Rectal smooth muscle tissue (tissue), 1 donor: Measurements from ENCODE around the gene ARRB2.

Experiments used
- H3K27ac ChIP-seq: one replicate; pipeline ENCODE4 v1.7.0; 2013; ENCODE audit warnings: low read depth, low read length, inconsistent platforms
- H3K27me3 ChIP-seq: one replicate; pipeline ENCODE4 v1.7.0; 2013; ENCODE audit warnings: low read length; ENCODE audit not compliant: control insufficient read depth, insufficient read depth
- H3K36me3 ChIP-seq: one replicate; pipeline ENCODE4 v1.7.0; 2013; ENCODE audit warnings: low read length; ENCODE audit not compliant: control insufficient read depth, insufficient read depth
- H3K4me1 ChIP-seq: one replicate; pipeline ENCODE4 v1.7.0; 2013; ENCODE audit warnings: low read length; ENCODE audit not compliant: control insufficient read depth, insufficient read depth
- H3K4me3 ChIP-seq: one replicate; pipeline ENCODE4 v1.7.0; 2013; ENCODE audit warnings: low read length
- H3K9ac ChIP-seq: one replicate; pipeline ENCODE4 v1.7.0; 2013; ENCODE audit warnings: low read length

Gene ARRB2

DNA sequence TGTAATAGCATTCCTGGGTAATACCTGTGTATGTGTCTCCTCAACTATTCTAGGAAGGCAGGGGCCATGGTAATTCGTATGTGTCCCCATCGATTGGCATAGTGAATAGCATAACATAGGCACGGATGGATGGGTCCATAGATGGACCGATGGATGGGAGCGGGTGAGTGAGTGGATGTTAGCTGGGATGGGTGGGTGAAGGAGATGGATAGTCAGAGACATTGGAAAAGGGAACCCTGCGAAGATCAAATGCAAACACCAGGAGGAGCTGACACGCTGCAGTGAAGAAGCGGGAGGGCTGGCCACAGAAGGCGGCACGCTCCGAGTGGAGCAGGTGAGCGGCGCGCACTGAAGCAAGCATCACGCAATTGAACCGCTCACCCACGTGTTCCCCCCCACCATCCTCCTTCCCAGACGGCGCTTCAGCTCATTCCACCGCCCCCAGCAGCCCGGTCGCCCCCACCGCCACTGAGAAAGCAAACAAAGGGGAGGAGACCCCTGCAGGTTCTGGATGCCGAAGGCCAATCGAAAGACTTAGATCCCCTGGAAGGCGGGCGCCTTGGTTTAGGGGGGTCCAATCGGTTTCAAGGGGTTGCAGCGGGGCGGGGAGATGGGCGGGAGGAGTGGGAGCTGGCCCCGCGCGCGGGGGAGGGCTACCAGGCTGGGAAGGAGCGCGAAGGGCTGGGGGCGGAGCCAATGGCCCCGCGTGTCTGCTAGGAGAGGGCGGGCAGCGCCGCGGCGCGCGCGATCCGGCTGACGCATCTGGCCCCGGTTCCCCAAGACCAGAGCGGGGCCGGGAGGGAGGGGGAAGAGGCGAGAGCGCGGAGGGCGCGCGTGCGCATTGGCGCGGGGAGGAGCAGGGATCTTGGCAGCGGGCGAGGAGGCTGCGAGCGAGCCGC is at the start of gene ARRB2:
TSS of gene ARRB2 (plus strand) at position 839 of the 899 bp plus-strand sequence. CDS start 90 bp downstream, outside the sequence.
- Histone ChIP-seq H3K36me3 (no peaks in the 10 kb centered on the region), H3K4me3 (peak within 1 kb of the TSS; percentile 81), H3K27me3 (no peaks in the 10 kb centered on the region), H3K4me1 (peaks cover 8% of the 10 kb centered on the region), H3K27ac (peak within 1 kb of the TSS; percentile 50), H3K9ac (peak within 1 kb of the TSS; percentile 77)

DNA sequence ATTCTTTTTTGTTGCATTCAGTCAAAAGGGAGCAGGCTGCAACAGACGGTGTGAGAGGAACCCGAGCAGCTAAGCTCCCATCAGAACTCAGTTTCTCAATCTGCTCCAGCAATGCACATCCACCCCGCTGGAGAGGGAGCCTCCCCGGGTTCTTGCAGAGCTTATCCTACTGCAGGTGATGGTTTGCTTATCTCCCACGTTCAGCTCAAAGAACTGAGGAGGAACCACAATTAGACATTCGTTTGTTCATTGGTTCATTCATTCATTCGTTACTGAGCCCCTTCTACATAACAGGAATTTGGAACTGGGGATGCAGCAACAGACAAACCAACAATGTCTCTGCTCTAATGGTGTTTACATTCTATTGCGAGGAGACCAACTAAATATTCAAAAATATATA is 46.7 kb upstream of the ARRB2 start:
- no peaks in the 10 kb centered on the region for H3K27me3 ChIP-seq
- H3K9ac ChIP-seq, result no peak overlapping the region
- H3K4me1 ChIP-seq, result no peaks in the 10 kb centered on the region
- no peaks in the 10 kb centered on the region for H3K36me3 ChIP-seq
- H3K27ac ChIP-seq, result no peak overlapping the region
- no peak overlapping the region for H3K4me3 ChIP-seq

DNA sequence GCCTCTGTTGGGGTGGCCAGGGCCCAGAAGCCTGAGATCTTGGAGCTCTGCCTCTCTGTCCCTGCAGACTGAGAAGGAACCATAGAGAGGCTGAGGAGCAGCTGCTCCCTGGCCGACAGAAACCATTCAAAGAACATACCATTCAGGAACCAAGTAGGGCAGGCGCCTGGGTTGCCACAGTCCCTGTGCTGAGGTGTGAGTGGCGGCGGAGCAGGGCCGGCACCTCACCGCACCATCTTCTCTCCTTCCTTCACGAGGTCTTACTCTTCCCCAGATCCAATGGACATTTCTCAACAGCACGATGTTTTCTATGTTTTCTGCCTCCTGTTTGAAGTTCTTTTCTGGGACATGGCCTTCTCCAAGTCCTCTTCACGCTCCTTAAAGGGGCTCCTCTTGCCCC is 46.2 kb upstream of the ARRB2 start:
- Histone ChIP-seq H3K27ac (no peak overlapping the region), H3K27me3 (no peaks in the 10 kb centered on the region), H3K4me3 (no peak overlapping the region), H3K9ac (no peak overlapping the region), H3K4me1 (no peaks in the 10 kb centered on the region), H3K36me3 (no peaks in the 10 kb centered on the region)

- no peak overlapping the region for H3K27ac ChIP-seq
- no peak overlapping the region for H3K4me3 ChIP-seq
- H3K9ac ChIP-seq, result no peak overlapping the region
- no peaks in the 10 kb centered on the region for H3K36me3 ChIP-seq
- H3K4me1 ChIP-seq, result no peaks in the 10 kb centered on the region
- H3K27me3 ChIP-seq, result no peaks in the 10 kb centered on the region
Measured at GRCh38 chr17:4665027-4665426, 45.4 kb upstream of the ARRB2 start.

- Histone ChIP-seq H3K27me3 (no peaks in the 10 kb centered on the region), H3K4me3 (no peak overlapping the region), H3K27ac (no peak overlapping the region), H3K9ac (no peak overlapping the region), H3K36me3 (peaks cover 4% of the 10 kb centered on the region), H3K4me1 (no peaks in the 10 kb centered on the region)
Measured at GRCh38 chr17:4666296-4666695, 44.1 kb upstream of the ARRB2 start.

DNA sequence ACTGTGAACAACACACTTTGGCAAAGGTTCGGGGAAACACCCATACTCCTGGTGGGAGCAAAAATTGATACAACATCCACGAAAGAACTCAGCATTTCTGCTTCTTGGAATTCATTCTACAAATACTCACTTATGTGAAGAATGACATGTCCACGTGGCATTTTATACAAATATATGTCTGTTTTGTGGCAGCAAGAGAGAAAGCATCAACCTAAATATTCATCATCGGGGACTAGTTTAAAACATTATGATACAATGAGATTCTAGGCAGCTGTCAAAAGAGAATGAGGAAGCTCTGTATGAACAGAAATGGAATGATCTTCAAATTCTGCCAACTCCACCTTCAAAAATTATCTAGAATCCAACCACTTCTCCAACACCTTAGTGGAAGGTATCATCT is 43.3 kb upstream of the ARRB2 start:
- Histone ChIP-seq H3K27me3 (no peaks in the 10 kb centered on the region), H3K36me3 (peaks cover 7% of the 10 kb centered on the region), H3K4me3 (no peak overlapping the region), H3K27ac (no peak overlapping the region), H3K9ac (no peak overlapping the region), H3K4me1 (no peaks in the 10 kb centered on the region)

DNA sequence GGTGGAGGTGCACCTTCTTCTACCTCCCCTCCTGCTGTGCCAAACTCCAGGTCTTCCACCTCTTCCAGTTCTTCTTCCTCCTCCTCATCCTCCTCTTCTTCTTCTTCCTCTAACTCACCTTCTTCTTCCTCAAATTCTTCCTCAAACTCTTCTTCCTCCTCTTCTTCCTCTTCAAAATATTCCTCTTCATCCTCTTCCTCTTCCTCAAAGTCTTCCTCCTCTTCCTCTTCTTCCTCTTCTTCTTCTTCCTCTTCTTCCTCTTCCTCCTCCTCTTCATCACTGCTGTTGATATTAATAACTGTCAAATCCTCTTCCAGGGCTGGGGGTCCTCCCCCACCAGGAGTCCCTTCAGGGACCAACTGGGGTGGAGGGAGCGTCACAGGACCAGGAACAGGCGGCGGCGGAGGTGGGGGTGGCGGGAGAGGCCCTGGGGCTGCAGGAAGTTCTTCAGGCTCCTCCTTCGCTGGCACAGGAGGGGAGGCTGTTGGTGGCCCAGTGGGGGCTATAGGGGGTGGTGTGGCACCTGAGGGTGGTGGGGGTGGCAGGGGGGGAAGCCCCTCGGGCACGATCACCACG is 38.3 kb upstream of the ARRB2 start:
- Histone ChIP-seq H3K4me3 (no peak overlapping the region), H3K27ac (no peak overlapping the region), H3K9ac (no peak overlapping the region), H3K27me3 (no peaks in the 10 kb centered on the region), H3K4me1 (no peaks in the 10 kb centered on the region), H3K36me3 (peaks cover 41% of the 10 kb centered on the region)

DNA sequence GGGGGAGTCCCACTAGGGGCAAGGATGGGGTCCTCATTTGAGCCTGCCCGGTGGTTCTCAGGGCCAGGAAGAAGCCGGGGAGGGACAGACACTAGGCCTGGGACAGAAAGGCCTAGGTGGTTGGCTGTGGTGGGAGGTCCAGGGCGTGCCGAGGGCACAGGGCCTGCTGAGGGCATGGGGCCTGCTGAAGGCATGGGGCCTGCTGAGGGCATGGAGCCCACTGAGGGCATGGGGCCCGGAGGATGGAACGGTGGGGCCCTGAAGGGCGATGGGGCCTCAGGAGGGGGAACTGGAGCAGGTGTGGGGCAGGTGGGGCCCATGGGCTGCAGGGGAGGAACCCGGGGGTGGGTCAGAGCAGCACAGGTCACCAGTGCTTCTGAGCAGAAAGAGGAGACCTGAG is 37.7 kb upstream of the ARRB2 start:
- peaks cover 42% of the 10 kb centered on the region for H3K36me3 ChIP-seq

DNA sequence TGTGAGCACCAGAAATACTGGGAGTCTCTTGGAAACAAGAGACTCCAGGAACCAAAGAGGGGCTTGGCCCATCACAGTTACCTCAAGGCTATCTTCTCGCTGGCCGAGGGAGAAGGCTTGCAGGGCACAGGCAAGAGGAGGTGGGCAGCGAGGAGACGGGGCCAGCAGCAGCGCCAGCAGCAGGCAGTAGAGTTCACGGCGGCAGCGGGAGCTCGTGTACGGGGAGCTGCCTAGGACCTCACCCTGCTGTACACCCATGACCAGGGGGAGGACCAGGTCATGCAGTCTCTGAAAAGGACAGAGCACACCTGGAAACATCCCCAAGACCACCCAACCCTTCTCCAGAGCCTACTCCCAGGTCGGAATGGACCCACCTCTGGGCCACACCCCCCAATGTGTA is 37.3 kb upstream of the ARRB2 start:
- no peak overlapping the region for H3K9ac ChIP-seq
- no peak overlapping the region for H3K27ac ChIP-seq
- no peak overlapping the region for H3K4me3 ChIP-seq
- H3K27me3 ChIP-seq, result no peaks in the 10 kb centered on the region
- no peaks in the 10 kb centered on the region for H3K4me1 ChIP-seq
- H3K36me3 ChIP-seq, result peaks cover 42% of the 10 kb centered on the region

More for the DNA sequence above, 37.7 kb upstream of the ARRB2 start:
- Histone ChIP-seq H3K27ac (no peak overlapping the region), H3K4me1 (no peaks in the 10 kb centered on the region), H3K4me3 (no peak overlapping the region), H3K9ac (no peak overlapping the region), H3K27me3 (no peaks in the 10 kb centered on the region)

- H3K36me3 ChIP-seq, result peaks cover 42% of the 10 kb centered on the region
- H3K9ac ChIP-seq, result no peak overlapping the region
- H3K27me3 ChIP-seq, result no peaks in the 10 kb centered on the region
- H3K4me3 ChIP-seq, result no peak overlapping the region
- H3K27ac ChIP-seq, result no peak overlapping the region
- H3K4me1 ChIP-seq, result no peaks in the 10 kb centered on the region
Measured at GRCh38 chr17:4673986-4674684, 36.3 kb upstream of the ARRB2 start.

DNA sequence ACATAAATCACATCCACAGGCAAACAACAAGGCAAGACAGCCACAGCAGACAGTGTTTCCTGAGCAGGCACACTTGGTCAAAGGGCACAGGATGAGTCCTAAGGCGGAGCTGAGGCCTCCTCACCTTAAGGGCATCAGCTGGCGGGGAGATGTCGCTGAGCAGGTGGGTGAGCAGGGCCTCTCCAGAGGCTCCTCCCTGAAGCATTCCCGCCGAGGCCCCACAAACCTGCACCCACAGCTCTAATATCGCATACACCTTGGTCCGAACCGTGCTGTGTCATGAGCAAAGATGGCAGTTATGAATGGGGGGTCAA is 35.8 kb upstream of the ARRB2 start:
- no peaks in the 10 kb centered on the region for H3K27me3 ChIP-seq
- H3K4me3 ChIP-seq, result no peak overlapping the region
- H3K36me3 ChIP-seq, result peaks cover 42% of the 10 kb centered on the region
- no peaks in the 10 kb centered on the region for H3K4me1 ChIP-seq
- no peak overlapping the region for H3K9ac ChIP-seq
- no peak overlapping the region for H3K27ac ChIP-seq

GRCh38 chr17:4675791-4676190 is 34.6 kb upstream of the ARRB2 start:
- no peak overlapping the region for H3K27ac ChIP-seq
- H3K4me3 ChIP-seq, result no peak overlapping the region
- H3K36me3 ChIP-seq, result peaks cover 46% of the 10 kb centered on the region
- H3K4me1 ChIP-seq, result no peaks in the 10 kb centered on the region
- H3K27me3 ChIP-seq, result no peaks in the 10 kb centered on the region
- H3K9ac ChIP-seq, result no peak overlapping the region
